IMR-90 (cell line): ENCODE measurements around the gene CCNB1.

Experiments used
- BHLHE40 ChIP-seq: fragments of 150-350 bp; IDR thresholded peaks from 2 replicates; pipeline ENCODE4 v1.6.1; 2016; ENCODE audit warnings: mild to moderate bottlenecking, low read depth, low read length
- FOS ChIP-seq: fragments of 150-350 bp; IDR thresholded peaks from 2 replicates; pipeline ENCODE4 v1.6.1; 2016; ENCODE audit warnings: low read depth, low read length
- MXI1 ChIP-seq: IDR thresholded peaks from 2 replicates; pipeline ENCODE4 v1.6.1; 2012; ENCODE audit warnings: low read depth, mild to moderate bottlenecking, low read length, moderate library complexity, borderline replicate concordance
- POLR2A ChIP-seq: IDR thresholded peaks from 2 replicates; pipeline ENCODE4 v1.6.1; 2012; ENCODE audit warnings: mild to moderate bottlenecking, low read depth, low read length
- RAD21 ChIP-seq: IDR thresholded peaks from 2 replicates; pipeline ENCODE4 v1.6.1; 2012; ENCODE audit warnings: low read length, improper control_type of control experiment
- SMC3 ChIP-seq: fragments of 150-350 bp; IDR thresholded peaks from 2 replicates; pipeline ENCODE4 v1.6.1; 2016; ENCODE audit warnings: low read depth, mild to moderate bottlenecking, antibody characterized with exemption, low read length, moderate library complexity
- TF ChIP-seq, protein P1 (sequence below): conservative IDR thresholded peaks from 2 replicates; pipeline ENCODE4 v1.5.1; 2012; ENCODE audit warnings: mild to moderate bottlenecking, low read depth, low read length, improper control_type of control experiment

DNA sequence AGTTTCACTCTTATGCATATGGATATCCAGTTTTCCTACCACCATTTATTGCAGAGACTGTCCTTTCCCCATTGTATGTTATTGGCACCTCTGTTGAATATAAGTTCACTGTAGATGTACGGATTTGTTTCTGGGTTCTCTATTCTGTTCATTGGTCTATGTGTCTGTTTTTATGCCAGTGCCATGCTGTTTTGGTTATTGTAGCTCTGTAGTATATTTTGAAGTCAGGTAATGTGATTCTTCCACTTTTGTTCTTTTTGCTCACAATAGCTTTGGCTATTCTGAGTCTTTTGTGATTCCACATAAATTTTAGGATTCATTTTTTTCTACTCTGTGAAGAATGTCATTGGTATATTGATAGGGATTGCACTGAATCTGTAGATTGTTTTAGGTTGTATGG, 26.1 kb upstream of the CCNB1 start:
- TF ChIP-seq, protein P1, sequence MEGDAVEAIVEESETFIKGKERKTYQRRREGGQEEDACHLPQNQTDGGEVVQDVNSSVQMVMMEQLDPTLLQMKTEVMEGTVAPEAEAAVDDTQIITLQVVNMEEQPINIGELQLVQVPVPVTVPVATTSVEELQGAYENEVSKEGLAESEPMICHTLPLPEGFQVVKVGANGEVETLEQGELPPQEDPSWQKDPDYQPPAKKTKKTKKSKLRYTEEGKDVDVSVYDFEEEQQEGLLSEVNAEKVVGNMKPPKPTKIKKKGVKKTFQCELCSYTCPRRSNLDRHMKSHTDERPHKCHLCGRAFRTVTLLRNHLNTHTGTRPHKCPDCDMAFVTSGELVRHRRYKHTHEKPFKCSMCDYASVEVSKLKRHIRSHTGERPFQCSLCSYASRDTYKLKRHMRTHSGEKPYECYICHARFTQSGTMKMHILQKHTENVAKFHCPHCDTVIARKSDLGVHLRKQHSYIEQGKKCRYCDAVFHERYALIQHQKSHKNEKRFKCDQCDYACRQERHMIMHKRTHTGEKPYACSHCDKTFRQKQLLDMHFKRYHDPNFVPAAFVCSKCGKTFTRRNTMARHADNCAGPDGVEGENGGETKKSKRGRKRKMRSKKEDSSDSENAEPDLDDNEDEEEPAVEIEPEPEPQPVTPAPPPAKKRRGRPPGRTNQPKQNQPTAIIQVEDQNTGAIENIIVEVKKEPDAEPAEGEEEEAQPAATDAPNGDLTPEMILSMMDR = no peak
- TF ChIP-seq RAD21 = no peak
- TF ChIP-seq FOS = no peak
- TF ChIP-seq POLR2A = no peak
- no peak for TF ChIP-seq MXI1
- TF ChIP-seq BHLHE40 = no peak
- no peak for TF ChIP-seq SMC3
